PC-9 (cell line): Measurements from ENCODE around the gene ADAMTS3. TPM values are rescaled to one million over a fixed set of nuclear protein-coding genes. Genes with fewer than 3 reads are reported as not detected.

ENCODE experiments used
- BruUV-seq: library from RNA; stranded (reverse); fragments of 400-500 nt; replicated peaks from 2 replicates; lab custom pipeline; 2021; lab: Mats Ljungman, UMichigan
- CTCF ChIA-PET: fragments of 300-600 bp; sonication (Branson Sonifier 250); formaldehyde crosslinking; loops from one replicate; lab custom pipeline; 2022; ENCODE audit warnings: antibody characterized with exemption; lab: Charles Lee
- POLR2A ChIA-PET: fragments of 300-600 bp; sonication (Branson Sonifier 250); formaldehyde crosslinking; loops from one replicate; lab custom pipeline; 2022; ENCODE audit warnings: antibody characterized with exemption; ENCODE audit not compliant: unreplicated experiment; lab: Charles Lee
- DNase-seq, 2 experiments: peaks; one replicate each; pipeline versions ENCODE4 v3.0.0 to v3.0.0-alpha.2; 2015 to 2022; ENCODE audit warnings: mixed read lengths in 1 of 2
- H2AFZ ChIP-seq: fragments of 200-600 bp; sonication (generic); 2 replicates; pipeline ENCODE4 v1.8.1; 2017; ENCODE audit warnings: antibody characterized with exemption
- H3F3A ChIP-seq: fragments of 200-600 bp; sonication (generic); 2 replicates; pipeline ENCODE4 v1.8.1; 2017; ENCODE audit warnings: antibody characterized with exemption, mild to moderate bottlenecking, low read depth; ENCODE audit not compliant: insufficient read depth
- H3K27ac ChIP-seq: fragments of 200-600 bp; sonication (generic); 2 replicates; pipeline ENCODE4 v1.6.1; 2016; ENCODE audit warnings: mixed run types
- H3K27me3 ChIP-seq: fragments of 200-600 bp; sonication (generic); 2 replicates; pipeline ENCODE4 v1.6.1; 2016; ENCODE audit warnings: low read depth, mixed run types; ENCODE audit not compliant: insufficient read depth
- H3K36me3 ChIP-seq: fragments of 200-600 bp; sonication (generic); 2 replicates; pipeline ENCODE4 v1.6.1; 2016; ENCODE audit warnings: low read depth, mixed run types
- H3K4me1 ChIP-seq: fragments of 200-600 bp; sonication (generic); replicated peaks from 2 replicates; pipeline ENCODE4 v1.6.1; 2016; ENCODE audit warnings: mixed run types; ENCODE audit not compliant: insufficient read depth
- H3K4me2 ChIP-seq: fragments of 200-600 bp; sonication (generic); 2 replicates; pipeline ENCODE4 v1.6.1; 2017; ENCODE audit warnings: mixed run types
- H3K4me3 ChIP-seq: fragments of 200-600 bp; sonication (generic); 2 replicates; pipeline ENCODE4 v1.6.1; 2016; ENCODE audit warnings: mixed run types
- H3K79me2 ChIP-seq: fragments of 200-600 bp; sonication (generic); 2 replicates; pipeline ENCODE4 v1.6.1; 2017; ENCODE audit warnings: low read depth, mixed run types
- H3K9me2 ChIP-seq: fragments of 200-600 bp; sonication (generic); 2 replicates; pipeline ENCODE4 v1.8.1; 2017; ENCODE audit warnings: mild to moderate bottlenecking; ENCODE audit not compliant: insufficient read depth
- H3K9me3 ChIP-seq: fragments of 200-600 bp; sonication (generic); 2 replicates; pipeline ENCODE4 v1.8.1; 2016; ENCODE audit warnings: low read depth; ENCODE audit not compliant: insufficient read depth
- H4K20me1 ChIP-seq: fragments of 200-600 bp; sonication (generic); 2 replicates; pipeline ENCODE4 v1.8.1; 2017; ENCODE audit not compliant: insufficient read depth
- EZH2 ChIP-seq: fragments of 200-600 bp; sonication (generic); IDR thresholded peaks from 2 replicates; pipeline ENCODE4 v1.8.0; 2017; ENCODE audit warnings: antibody characterized with exemption, low read depth
- intact Hi-C: fragments of 100-400 bp; cut with micrococcal nuclease; formaldehyde crosslinking; loops from one replicate; pipeline ENCODE4 v1.10.0; 2022; ENCODE audit not compliant: unreplicated experiment
- total RNA-seq: library from RNA; stranded (reverse); gene quantifications from 2 replicates; pipeline ENCODE4 v1.2.3, GENCODE V29; 2021
- TF ChIP-seq, protein P1 (sequence below): fragments of 200-600 bp; sonication (generic); conservative IDR thresholded peaks from 2 replicates; pipeline ENCODE4 v1.6.1; 2017; ENCODE audit warnings: mixed run types, antibody characterized with exemption, mild to moderate bottlenecking, moderate library complexity

ADAMTS3 gene
- total RNA-seq, 1 experiment from 2014 or later: 0.76 TPM

DNA sequence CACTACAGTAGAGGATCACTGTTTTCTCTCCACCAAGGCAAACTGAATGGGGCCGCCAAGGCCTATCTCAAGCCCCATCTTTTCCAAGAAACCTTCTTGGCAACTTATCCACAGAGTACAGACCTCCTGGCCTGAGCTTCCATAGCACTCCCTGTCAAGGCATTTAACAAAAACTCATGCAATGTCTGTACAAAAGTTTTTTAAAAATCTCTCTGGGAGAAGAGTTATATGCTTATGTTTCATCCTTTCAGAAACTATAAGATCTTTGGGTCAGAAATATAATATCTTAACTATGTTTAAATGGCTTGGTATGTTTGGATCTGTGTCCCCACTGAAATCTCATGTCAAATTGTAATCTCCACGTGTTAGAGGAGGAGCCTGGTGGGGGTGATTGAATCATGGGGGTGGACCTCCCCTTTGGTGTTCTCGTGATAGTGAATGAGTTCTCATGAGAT lies 13.6 kb downstream of the ADAMTS3 start:
- no TSS peak for BruUV-seq
- Histone ChIP-seq H3K27me3 (no peaks in the 10 kb centered on the region), H3F3A (no peaks in the 10 kb centered on the region), H3K4me1 (no peaks in the 10 kb centered on the region), H3K4me3 (no peak overlapping the region), H3K79me2 (no peaks in the 10 kb centered on the region), H2AFZ (no peak overlapping the region), H3K4me2 (no peak overlapping the region), H3K27ac (no peak overlapping the region), H3K9me2 (no peaks in the 10 kb centered on the region), H3K9me3 (no peaks in the 10 kb centered on the region), H3K36me3 (no peaks in the 10 kb centered on the region), H4K20me1 (no peaks in the 10 kb centered on the region)
- TF ChIP-seq, protein P1, sequence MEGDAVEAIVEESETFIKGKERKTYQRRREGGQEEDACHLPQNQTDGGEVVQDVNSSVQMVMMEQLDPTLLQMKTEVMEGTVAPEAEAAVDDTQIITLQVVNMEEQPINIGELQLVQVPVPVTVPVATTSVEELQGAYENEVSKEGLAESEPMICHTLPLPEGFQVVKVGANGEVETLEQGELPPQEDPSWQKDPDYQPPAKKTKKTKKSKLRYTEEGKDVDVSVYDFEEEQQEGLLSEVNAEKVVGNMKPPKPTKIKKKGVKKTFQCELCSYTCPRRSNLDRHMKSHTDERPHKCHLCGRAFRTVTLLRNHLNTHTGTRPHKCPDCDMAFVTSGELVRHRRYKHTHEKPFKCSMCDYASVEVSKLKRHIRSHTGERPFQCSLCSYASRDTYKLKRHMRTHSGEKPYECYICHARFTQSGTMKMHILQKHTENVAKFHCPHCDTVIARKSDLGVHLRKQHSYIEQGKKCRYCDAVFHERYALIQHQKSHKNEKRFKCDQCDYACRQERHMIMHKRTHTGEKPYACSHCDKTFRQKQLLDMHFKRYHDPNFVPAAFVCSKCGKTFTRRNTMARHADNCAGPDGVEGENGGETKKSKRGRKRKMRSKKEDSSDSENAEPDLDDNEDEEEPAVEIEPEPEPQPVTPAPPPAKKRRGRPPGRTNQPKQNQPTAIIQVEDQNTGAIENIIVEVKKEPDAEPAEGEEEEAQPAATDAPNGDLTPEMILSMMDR: no peak
- no peak for TF ChIP-seq EZH2
- POLR2A ChIA-PET: no interaction called here
- intact Hi-C loops: no loop called here
- CTCF ChIA-PET: no interaction called here
- no peak for DNase-seq

DNA sequence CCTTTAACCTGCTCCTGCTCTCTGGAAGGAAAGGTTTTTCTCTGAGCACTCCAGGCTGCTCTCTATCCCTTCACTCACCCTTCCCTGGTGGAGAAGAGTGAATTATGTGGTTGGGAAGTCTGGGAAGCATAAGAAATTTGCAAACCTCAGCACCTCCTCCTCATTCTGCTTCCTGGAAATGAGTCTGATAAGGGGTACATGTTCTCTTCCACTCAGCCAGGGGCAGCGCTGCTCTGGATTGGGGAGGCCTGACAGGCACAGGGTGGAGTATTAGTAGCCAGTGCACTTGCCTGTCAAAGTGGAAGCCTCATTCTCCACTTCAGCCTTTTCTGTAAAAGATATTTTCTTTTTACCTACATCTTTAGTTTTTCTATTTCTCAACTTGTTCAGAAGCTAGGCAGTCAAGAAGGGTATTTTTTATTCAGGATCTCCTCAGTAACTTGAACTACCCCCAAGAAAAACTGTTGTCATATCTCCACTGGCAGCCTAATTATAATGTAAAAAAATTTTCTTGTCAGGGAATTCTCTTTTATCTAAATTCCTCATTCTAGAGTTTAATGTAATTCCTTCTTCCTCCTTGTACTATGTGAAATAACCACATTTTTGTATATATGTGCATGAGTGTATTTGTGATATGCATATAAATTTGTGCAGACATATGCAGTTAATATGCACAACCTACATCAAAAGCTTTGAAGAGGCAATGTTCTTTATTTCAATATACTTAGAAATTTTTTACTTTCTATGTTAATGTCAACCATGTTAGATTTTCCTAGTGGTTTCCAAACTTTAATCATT lies 15.3 kb downstream of the ADAMTS3 start:
- Histone ChIP-seq H3K9me2 (no peaks in the 10 kb centered on the region), H3K9me3 (no peaks in the 10 kb centered on the region), H3K79me2 (no peaks in the 10 kb centered on the region), H3F3A (no peaks in the 10 kb centered on the region), H3K4me2 (no peak overlapping the region), H3K36me3 (no peaks in the 10 kb centered on the region), H3K4me3 (no peak overlapping the region), H2AFZ (no peak overlapping the region), H4K20me1 (no peaks in the 10 kb centered on the region), H3K4me1 (no peaks in the 10 kb centered on the region), H3K27ac (no peak overlapping the region), H3K27me3 (no peaks in the 10 kb centered on the region)
- BruUV-seq: no TSS peak
- ChIA-PET CTCF (no interaction called here), POLR2A (no interaction called here)
- DNase-seq: no peak
- intact Hi-C loops: no loop called here
- TF ChIP-seq EZH2: no peak
- TF ChIP-seq, protein P1: no peak

DNA sequence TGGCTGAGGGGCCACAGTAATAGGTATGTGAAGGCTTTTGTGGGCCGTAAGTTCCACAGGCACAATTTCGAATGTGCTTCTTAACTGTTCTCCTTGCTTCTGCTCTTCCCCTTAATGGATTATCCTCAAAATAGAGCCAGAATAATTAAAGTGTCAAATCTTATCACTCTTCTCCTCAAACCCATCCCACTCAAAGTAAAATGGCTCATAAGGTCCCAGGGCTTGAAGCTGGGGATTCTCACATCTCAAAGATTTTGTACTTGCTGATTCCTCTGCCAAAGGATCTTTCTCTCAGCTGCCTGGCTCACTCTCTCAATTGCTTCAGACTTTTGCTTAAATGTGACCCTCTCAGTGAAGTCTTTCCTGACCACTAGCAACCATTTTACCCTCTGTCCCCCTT lies 16.6 kb downstream of the ADAMTS3 start:
- intact Hi-C loops: no loop called here

More for the DNA sequence above, 16.6 kb downstream of the ADAMTS3 start:
- H3K27me3 ChIP-seq: no peaks in the 10 kb centered on the region
- no TSS peak for BruUV-seq
- TF ChIP-seq EZH2: no peak
- TF ChIP-seq, protein P1: no peak
- ChIA-PET POLR2A (no interaction called here), CTCF (no interaction called here)
- no peak overlapping the region for H3K4me2 ChIP-seq
- no peaks in the 10 kb centered on the region for H3F3A ChIP-seq
- no peaks in the 10 kb centered on the region for H3K36me3 ChIP-seq
- H3K27ac ChIP-seq: no peak overlapping the region
- H2AFZ ChIP-seq: no peak overlapping the region
- no peak overlapping the region for H3K4me3 ChIP-seq
- H3K9me3 ChIP-seq: no peaks in the 10 kb centered on the region
- no peaks in the 10 kb centered on the region for H3K79me2 ChIP-seq
- no peak for DNase-seq
- no peaks in the 10 kb centered on the region for H4K20me1 ChIP-seq
- H3K9me2 ChIP-seq: no peaks in the 10 kb centered on the region
- no peaks in the 10 kb centered on the region for H3K4me1 ChIP-seq
